ELR (cell line): Measurements from ENCODE around the gene SFXN5.
"Not testable (repeated sequence)": the region's sequence is repeated elsewhere in the genome, so short reads cannot be mapped to it uniquely, and the experiment has no call there.

ENCODE experiments used
- DNase-seq: peaks from one replicate; pipeline ENCODE4 v3.0.0-alpha.2; 2015; ENCODE audit warnings: low read depth

Gene SFXN5

DNA sequence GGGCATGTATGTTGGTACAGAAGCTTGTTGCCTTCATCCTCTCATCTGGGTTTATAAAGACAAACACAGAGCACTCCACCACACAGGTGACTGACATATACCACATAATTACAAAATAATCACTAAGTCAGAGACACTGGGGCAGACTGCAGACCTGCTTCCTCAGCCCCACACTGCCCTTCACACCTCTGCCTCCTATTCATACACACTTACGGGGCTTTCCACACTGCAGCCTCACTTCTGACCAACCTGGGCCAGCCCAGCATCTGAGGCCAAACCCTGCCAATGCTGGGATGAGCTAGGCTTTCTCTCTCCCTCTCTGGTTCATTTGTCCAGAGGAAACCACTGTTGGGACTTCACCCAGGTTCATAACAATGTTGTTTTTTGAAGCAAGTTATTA lies 149.7 kb downstream of the SFXN5 start:
- no peak for DNase-seq

DNA sequence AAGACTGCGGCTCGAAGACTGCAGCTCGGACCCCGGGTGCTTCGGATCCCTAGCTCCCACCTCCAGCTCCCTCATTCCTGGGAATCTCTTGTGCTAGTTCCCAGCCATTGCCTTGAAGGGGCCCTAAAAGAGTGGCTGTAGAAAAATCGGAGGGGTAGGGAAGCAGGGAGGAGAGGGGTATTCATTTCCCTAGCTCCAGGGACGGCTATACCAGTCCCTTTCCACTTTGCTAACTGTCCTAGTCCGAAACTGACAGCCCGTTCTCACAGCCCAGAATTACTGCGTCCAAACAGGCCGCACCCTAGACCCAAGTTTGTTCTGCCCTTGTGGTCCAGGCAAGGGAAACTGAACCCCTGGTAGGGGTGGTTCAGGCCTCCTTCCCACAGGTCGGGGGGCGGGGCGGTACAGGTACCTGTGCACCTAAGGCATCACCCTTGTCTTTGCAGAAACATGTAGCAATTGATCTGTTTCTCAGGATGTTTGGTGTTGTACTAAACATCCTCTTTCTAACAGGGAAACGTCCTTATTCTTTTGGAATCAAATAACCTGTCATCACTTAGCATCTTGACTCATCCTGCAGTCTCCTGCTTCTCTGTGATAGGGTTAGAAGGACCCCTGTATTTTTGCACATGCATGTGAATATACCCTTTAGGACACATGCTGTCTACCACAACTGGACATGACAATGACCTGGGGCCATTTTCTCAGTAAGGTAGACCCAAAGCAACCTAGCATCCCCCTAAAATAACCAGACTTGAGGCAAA lies 150.2 kb downstream of the SFXN5 start:
- DNase-seq = no peak

DNA sequence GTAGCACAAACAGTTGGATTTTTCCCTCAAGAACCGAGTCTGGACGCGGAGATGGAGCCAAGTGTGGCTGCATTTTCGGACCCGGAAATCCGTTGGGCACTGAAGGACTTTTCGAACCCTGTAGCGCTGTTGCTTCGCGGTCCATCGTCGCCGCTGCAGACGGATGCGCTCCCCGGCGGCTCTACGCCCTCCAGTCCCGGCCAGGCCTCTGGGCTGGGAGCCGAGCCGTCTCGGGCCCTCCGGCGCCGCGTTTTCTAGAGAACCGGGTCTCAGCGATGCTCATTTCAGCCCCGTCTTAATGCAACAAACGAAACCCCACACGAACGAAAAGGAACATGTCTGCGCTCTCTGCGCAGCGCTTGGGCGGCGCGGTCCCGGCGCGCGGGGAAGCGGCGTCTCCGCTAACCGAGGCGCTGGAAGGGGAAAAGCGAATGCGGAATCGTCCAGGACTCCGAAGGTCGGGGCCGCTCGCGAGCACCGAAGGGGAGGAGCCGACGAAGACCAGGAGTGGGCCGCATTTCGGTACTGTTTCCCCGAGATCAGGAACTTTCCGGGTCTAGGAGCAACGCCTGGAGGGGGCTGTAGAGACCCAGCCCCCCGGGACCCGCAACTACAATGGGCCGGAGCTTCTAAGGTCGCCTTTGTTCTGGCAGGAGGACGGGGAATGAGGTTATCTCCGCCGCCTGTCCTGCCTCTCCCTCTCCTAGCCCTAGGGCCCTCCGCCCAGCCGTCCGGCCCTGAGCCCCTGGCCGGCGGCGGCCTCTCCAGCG lies 151.0 kb downstream of the SFXN5 start:
- DNase-seq = no peak

DNA sequence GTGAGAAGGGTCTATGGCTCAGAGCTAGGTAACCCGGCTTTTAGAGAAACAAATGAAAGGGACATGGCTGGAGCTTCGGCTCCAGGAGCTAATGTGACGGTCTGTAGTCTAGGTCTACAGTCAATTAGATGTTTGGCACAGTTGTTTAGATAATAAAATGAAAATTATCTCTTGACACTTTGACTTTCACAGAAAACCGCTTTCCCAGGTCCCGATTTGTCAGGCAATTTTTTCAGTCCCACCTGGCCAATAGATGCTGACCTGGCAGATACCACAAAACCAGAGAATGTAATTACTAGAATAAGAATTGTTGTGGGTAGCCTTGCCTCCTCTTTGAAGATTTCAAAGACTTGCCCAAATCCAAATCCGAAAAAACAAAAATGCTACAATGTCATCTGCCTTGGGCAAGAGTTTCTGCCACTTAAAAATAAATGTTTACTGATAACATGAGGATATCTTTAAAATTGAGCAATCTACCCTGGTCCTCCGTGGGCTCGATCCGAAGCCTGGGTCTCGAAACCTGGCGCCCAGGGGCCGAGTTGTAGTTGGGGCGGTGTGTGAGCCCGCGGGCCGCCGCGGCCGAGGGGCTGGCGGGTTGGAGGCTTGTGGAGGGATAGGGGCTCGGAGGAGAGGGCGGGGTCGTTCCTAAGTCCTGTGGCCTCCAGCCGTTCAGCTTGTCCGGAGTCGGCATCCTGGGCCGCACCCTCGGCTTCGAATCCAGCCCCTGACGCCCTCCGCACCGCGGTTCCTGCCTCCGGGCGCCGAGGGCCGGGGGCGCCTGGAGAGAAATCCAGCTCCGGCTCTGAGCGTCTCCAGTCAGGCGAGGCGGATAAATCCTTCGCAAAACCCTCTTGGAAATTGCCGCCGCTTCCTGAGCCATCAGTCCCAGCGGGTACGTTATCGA lies 151.8 kb downstream of the SFXN5 start:
- DNase-seq = no peak

DNA sequence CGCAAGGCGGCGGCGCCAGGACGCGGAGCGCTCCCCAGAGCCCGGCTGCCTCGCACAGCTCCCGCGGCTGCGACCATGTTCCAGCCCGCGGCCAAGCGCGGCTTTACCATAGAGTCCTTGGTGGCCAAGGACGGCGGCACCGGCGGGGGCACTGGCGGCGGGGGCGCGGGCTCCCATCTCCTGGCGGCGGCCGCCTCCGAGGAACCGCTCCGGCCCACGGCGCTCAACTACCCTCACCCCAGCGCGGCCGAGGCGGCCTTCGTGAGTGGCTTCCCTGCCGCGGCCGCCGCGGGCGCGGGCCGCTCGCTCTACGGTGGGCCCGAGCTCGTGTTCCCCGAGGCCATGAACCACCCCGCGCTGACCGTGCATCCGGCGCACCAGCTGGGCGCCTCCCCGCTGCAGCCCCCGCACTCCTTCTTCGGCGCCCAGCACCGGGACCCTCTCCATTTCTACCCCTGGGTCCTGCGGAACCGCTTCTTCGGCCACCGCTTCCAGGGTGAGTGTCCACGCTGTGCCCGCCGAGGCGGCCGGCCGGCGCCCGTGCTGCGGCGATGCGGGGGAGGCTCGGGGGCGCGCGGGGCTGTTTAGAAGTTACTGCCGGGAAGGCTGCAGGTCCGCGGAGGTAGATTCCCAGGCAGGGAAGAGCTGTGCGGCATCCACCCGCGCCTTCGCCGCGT lies 153.5 kb downstream of the SFXN5 start:
- DNase-seq = no peak

DNA sequence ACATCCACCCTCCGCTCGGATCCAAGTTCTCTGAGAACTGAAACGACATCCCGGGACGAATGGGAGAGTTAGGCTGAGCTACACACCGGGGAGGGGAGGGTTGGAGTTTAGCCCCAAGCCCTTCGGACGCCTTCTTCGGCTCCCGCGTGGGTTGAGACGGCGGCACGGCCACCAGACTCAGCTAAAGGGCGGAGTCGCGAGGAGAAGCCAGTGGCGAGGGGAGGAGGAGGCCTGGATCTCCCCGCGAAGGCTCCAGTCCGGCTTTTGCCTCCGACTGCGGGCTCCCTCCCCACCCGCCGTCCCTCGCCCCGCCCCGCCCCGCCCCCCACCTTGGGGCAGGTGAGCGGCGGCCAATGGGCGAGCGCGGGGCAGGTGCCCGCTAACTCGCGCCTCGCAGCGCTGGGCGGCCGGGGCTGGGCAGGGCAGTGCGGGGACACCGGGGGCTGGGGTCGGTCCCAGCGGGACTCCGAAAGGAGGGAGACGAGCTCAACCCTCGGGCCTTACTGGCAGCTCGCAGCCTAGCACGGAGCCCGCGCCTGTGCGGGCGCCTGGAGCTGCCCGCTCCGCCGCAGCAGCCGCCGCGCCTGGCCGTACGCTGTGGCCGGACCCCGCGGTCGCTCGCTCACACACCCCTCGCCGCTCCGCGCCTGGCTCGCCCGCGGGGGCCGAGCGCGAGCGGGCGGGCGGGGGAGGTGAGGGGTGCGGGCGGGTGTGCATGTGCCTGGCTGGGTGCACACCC lies 154.2 kb downstream of the SFXN5 start, which contains the start of gene EMX1:
TSS of gene EMX1 (plus strand) at position 382 of the 739 bp plus-strand sequence. CDS start at position 716, 334 bp downstream.
- DNase-seq = no peak

DNA sequence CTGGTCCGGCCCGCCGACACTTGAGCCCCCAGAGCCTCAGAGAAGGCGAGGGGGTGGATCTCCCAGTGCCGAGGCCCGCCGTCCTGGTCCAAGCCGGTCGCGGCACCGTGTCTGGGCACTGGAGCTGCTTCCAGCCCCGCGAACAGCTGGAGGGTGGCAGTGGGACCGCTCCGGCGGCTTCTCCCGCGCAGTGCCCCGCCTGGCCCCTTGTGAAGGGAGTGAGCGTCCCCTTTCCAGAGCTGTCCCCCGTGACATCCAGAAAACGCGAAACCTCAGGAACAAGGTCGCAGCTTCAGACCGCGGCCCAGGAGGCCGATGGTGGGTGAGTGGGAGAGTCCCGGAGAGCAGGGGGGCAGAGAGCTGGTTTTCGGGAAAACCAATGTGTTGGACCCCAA lies 154.8 kb downstream of the SFXN5 start:
- no peak for DNase-seq

DNA sequence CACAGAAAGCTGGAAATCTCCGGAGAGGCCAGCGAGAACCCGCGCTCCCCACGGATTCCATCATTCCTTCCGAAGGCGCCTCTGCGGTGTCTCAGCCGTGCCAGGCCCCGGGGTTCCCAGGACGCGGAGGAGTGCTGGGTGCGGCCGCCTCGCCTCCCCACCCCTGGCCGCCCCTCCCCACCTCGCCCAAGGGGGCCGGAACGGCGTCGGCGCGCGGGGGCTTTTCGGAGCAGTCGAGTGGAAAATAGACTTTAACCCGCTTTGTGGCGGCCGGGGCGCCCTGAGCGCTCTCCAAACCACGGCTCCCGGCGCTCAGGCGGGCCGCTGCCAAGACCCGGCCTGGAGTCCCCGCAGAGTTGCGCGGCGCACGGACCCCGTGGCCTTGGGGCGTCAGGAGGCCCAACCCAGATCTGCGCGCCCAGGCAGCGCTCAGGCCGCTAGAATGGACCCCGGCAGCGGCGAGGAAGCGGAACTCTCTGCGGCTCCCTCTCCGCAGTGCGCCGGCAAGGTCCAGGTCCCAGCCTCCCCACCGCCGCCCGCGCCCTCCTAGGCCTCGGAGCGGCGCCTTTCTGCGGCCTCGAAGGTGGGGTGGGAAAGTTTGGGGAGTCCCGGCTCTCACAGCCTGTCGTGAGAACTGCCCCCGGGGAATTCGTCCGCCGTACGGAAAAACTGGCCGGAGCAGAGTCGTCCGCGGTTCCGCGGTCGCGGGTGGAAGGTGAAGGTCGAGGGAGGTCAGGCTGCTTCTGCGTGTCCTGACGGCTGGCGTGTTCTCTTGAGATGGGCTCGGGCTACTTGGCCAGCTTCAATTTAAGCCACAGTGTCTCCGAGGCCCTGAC lies 155.4 kb downstream of the SFXN5 start:
- no peak for DNase-seq

DNA sequence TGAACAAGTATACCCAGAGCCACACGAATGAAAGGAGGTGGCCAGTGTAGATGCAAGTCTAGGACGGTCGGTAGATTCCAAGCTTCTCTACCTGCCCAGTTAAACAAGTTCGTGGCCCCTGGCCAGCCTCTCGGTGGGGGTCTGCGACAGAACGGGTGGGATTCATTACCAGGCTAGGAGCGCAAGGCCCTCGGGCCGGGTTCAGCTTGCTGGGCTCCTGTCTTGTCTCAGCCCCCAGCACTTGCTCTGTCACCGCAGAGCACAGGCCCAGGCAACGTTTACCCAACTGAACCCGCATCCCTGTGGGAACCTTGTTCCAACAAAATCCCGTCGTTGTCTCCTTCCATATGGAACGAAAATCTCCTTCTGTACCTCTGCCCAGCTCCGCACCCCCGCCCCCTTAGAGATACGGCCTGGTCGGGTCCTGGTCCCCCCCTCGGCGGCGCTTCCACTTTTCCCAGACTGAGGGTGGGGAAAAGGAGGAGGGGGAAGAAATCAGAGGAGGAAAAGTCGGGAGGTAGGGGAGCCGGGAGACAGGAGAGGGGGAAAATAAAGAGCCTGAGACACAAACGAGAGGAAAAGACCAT lies 156.1 kb downstream of the SFXN5 start:
- no peak for DNase-seq

DNA sequence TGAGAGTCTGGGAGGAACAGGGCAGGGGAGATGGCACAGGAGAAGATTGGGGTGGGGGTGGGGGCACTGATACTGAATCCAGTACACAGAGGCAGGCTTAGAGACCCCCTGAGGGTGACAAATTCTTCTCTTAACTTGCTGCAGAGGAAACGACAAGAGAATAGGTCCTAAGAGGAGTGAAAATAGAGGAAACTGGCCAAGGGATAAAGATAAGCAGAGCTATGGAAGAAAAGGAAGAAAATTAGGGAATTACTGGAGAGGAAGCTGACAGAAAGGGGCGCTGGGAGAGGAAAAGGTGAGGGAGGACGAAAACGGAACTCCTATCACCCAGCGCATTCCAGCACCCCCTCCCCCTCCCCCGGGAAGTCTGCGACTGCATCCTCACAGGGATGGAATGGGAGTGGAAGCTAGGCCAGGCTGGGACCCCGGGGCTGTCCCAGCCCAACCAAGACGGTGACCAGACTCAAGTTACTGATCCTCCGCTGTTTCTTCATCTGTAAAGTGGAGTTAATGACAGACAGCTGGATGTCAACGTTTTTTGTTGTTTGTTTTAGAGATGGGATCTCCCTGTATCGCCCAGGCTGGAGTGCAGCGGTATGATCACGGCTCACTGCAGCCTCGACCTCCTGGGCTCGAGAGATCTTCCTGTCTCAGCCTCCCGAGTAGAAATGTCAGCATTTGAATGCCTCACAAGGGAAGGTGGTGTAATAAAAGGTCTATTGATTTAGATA lies 156.8 kb downstream of the SFXN5 start:
- DNase-seq = no peak

DNA sequence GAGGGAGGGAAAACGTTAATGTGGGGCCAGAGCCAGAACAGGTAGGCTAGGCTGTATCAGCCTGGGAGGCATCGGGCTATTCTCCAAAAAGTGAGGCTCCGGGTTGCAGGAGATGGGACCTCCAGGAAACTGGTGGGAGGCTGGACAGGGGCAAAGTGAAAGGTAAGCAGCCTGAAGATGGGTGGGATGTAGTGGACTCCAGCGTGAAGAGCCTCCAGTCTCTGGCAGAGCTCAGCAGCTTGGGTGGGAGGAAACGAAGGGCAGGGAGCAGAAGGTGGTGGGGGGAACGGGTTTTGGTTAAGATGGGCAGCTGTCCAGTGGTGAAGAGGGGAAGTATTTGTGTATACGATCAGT lies 157.3 kb downstream of the SFXN5 start:
- no peak for DNase-seq

DNA sequence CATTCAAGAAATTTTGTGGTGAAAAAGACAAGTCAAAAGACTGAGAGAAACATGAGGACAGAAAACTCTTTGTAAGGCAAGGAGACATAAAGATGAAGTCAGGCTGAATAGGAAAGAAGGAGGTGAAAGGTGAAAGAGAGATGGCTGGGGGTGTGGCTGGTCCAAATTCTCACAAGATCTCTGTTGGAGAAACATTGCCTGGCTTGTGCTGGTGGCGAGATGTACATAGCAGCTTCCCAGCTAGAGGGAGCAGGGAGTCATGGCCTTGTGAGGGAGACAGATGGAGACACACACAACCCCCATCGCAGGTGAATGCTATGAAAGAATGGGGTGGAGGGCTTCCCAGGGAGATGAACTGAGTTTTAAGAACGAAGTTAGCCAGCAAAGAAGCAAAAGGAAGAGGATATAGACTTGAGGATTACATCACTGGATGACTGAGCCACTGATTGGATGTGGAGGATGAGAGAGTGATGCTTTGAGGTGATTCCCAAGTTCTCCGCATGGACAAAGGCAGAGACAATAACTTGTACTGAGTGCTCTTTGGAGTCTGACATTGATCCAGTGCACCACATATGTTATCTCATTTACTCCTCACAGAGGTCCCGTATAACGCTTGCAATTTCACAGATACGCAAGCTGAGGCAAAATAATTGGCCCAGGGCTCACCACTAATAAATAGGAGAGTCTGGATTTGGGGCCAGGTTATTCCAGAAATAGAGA lies 157.9 kb downstream of the SFXN5 start:
- no peak for DNase-seq

DNA sequence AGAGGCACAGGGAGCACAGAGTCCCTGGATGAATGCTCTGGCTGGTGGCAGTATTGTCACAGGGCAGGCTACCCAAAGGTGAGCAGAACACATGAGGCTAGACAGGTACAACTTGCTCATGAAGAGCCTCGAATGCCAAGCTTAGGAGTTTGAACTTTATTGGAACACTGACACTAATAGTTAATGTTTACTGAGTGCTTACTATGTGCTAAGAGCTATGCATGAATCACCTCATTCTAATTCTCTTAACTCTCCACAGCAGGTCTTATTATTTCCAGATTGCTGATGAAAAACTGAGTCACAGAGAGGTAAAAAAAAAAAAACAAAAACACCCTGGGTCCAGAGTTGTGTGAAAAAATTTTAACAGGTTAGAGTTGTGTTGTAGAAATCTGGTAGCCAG lies 160.3 kb downstream of the SFXN5 start:
- no peak for DNase-seq

DNA sequence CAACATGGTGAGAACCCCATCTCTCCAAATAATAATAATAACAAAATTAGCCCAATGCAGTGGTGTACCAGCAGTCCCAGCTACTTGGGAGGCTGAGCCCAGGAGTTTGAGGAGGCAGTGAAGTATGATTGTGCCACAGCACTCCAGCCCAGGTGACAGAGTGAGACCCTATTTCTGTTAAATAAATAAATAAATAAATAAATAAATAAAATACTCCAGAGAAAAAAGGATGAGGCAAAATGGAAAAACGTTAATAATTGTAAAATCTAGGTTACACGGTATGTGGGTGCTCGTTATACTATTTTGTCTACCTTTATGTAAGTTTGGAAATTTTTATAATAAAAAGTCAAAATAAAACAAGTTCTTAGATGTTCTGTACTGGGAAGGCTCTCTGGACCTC lies 162.8 kb downstream of the SFXN5 start:
- DNase-seq = no peak

DNA sequence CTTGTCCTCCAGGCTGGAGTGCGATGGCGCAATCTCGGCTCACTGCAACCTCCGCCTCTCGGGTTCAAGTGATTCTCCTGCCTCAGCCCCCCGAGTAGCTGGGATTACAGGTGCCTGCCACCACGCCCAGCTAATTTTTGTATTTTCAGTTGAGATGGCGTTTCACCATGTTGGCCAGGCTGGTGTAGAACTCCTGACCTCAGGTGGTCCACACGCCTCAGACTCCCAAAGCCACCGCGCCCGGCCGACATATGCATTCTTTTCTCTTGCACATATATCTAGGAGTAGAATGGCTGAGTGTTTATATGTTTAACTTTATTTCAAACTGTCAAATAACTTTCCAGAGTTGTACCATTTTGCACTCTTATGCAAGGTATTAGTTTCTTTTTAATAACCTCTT lies 164.1 kb downstream of the SFXN5 start:
- not testable (repeated sequence) for DNase-seq

DNA sequence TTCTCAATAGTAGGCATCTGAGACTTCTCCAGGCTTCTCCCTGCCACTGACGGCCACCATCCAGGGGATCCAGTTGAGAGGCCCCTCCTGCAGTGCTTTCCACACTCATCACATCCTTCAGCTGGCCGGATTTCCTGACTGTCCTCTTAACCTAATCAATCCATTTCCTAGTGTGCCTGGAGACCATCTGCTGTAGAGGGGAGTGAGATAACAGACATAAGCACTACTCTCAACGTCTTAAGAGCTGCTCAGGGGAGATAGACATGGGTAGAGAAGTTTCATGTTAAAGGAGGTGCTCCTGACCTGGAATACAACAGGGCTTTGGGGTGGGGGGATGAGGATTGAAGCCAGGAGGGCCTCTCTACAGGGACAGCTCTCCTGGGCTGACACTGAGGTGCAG lies 170.1 kb downstream of the SFXN5 start:
- no peak for DNase-seq

DNA sequence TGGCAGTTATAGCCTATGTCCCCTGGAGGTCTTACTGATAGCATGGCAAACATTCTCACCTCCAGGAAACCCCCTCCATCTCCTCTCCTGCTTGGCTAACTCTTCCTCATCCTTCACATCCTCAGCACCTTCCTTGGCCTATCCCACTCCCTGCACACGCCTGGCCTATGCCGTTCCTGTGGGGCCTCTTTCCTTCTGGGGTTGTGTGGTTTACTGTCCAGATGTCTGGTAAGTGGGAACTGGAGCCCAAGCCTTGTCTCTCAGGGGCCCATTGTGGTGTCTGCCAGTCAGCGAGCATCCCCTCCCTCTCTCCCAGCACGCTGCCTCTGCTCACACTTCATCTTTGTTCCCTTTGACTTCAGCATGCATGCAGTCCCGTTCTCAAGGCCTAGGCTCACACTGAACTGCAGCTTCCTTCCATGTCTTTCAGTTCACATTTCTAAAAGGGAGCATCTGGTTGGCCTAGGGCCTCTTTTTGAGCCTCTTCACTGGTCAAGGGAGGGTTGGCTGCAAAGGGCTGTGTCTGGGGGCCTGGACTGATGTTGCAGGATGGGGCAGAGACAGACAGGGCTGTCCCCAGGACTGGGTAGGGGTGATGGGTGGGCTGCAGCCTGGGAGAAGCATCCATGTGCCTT lies 171.2 kb downstream of the SFXN5 start:
- no peak for DNase-seq

DNA sequence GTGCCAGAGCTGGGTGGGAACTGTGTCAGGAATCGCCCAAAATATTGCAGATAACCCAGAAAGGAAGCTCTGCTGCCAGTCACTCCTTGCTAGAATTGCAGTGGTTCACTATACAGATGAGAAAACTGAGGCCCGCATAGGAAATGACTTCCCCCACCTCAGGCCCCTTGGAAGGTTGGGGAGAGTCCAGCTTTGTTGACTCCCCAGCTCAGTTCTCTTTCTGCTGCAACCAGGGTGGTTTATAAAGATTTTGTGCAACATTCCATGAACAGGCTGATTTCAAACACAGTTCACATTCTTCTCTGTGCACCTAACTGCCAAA lies 173.0 kb downstream of the SFXN5 start:
- DNase-seq = no peak
